Mucosa of gallbladder (tissue), 1 donor: ENCODE data around the gene SKA2. TPM values are rescaled to one million over a fixed set of nuclear protein-coding genes. Genes with fewer than 3 reads are reported as not detected.
"Not testable (repeated sequence)": the region's sequence is repeated elsewhere in the genome, so short reads cannot be mapped to it uniquely, and the experiment has no call there.

ENCODE experiments used
- DNase-seq: peaks from one replicate; pipeline ENCODE4 v3.0.0-alpha.2; 2020; ENCODE audit warnings: low spot score
- total RNA-seq: library from RNA; stranded (reverse); gene quantifications from one replicate; pipeline ENCODE4 v1.2.1, GENCODE V29; 2021
- donor health status: DM: no; HTN: no; CAD: no.

Gene SKA2
- 20.4 TPM for total RNA-seq

DNA sequence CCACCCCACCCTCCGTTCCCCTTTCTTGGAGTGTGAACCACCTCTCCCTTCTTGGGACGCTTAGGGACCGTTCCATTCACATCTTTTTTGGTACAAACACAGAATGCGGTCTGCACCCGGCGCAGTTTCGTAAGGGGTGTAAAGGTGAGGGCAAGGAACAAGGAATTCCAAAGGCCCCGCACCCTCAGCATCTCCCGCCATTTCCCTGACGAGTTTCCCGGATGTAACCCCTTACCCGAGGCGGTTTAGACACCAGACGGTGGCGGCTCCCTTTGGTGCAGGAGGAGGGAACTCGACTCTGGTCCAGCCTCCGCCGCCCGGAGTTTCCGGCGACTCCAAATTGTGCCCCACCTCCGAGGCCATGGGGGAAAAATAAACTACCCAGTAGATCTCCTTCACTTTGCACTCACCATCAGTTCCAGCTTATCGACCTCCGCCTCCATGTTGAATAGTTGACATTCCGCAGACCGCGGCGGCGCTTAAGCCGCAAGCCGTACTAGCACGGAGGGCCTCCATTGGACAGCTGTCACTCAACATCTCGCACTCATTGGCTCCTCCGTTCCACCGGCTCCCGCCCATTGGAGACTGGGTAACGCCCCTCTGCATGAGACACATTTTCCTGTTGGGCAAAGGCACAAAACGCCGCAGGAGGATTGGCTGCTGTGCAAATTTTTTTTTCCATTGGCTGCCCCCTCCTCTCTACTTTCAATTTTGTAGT is at the start of gene SKA2:
SKA2 (minus strand) TSS at position 466 of the 718 bp plus-strand sequence; CDS start at position 443, 23 bp downstream.
- DNase-seq, result peak; percentile 16

- DNase-seq, result no peak
Observed at GRCh38 chr17:59202320-59202719, 47.3 kb upstream of the SKA2 start.

DNA sequence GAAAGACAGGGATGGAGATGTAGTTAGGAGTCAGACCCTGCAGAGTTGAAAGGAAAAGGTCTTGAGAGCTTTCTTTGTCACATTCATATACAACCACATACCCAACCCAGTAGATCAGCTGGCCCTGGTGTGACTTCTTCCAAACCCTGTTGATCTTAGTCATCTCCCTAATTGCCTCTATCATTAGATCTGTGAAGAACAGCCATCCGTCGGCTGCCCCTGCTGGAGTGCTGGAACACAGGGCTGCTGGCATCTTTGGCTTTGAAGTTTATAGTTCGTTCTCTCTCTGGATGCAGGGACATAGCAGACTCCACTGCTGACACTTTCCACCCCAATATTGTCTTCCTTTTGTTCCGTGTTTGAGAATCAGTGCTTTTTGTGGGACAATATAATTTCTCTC is 44.4 kb upstream of the SKA2 start:
- DNase-seq, result no peak

DNA sequence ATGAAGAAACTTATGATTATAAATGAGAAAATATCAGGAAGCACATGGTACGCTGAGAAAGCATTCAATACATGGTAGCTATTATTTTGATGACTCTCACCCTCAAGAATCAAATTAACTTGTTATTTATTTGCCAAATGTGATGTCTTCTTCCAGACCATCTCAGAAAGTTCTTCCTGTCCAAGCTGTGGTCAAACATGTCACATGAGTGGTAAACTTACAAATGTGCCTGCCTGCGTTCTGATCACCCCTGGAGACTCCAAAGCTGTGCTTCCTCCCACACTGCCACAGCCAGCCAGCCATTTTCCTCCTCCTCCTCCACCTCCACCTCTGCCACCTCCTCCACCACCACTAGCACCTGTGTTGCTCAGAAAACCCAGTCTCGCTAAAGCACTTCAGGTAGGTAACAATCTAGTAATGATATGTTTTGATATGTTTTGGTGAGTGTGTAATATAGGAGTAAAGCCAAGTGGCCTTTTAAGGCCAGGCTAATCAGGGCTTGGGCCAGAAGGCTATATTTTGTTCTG is 38.4 kb upstream of the SKA2 start:
- DNase-seq, result no peak

DNA sequence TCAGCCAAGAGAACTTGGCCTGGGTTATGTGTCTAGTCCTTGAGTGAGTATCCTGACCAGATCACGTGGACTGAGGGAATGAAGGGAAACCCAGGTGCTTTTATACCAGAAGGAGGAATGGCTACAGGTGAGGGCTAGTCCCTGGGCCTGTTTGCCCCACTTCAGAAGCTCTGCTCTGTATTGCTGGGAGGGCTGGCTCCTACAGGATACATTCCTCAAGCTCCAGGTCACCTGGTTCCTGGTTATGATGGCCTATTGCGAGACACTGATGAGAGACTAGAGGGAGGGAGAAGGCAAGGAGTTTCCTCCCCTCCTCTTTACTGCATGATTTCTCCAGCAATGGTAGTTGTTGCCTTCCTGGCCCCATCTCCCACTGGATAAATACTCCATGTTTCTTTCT is 35.8 kb upstream of the SKA2 start:
- DNase-seq, result no peak

DNA sequence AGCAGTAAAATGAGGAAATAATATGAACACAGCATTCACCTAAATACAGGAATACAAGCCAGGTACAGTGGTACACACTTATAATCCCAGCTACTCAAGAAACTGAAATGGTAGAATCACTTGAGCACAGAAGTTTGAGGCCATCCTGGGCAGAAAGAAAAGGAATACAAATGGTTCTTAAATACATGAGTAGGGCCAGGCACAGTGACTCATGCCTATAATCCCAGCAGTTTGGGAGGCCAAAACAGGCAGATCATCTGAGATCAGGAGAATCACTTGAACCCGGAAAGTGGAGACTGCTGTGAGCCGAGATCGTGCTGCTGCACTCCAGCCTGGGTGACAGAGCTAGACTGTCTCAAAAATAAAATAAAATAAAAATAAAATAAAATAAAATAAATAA is 31.9 kb upstream of the SKA2 start:
- no peak for DNase-seq

DNA sequence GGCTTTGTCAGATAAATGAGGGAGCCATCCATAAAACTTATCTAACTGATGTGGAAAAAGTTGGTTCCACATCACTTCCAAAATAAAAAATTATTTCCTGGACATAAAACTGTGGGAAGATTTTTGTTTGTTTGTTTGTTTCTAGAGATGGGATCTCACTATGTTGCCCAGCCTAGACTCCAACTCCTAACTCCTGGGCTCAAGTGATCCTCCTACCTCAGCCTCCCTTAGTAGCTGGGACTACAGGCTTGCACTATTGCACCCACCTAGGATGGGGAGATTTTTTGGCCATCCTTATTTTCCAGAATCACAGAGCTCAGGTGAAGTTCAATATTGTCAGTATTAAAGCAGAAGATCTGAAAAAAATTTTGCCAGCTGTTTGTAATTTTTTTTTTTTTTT is 31.0 kb upstream of the SKA2 start:
- no peak for DNase-seq

DNA sequence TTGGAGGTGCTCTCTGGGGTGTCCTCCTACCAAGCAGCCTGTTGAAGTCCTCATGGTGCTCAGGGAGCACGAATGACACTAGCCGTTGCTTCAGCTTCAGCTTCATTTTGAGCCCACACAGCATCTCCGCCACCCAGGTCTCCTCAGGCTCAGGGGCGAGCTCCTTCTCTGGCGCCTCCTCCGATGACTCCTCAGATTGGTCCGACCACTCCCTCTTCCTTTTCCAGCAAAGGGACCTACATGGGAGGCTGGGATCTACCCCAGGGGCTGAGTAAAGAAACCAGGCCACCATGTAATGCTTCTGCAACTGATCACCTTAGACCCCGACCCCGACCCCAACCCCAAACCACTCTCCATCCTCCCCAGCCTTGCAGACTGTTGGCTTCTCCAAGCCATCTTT is 26.5 kb upstream of the SKA2 start:
- DNase-seq, result no peak

DNA sequence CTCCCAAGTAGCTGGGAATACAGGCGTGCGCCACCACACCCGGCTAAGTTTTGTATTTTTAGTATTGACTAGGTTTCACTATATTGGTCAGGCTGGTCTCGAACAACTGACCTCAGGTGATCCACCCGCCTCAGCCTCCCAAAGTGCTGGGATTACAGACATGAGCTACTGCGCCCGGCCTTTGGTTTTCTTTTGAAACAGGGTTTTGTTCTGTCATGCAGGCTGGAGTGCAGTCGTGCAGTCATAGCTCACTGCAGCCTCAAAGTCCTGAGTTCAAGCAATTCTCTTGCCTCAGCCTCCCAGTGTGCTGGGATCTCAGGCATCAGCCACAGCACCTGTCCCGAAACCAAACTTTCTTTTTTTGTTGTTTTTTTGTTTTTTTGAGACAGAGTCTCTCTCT is 25.6 kb upstream of the SKA2 start:
- no peak for DNase-seq

DNA sequence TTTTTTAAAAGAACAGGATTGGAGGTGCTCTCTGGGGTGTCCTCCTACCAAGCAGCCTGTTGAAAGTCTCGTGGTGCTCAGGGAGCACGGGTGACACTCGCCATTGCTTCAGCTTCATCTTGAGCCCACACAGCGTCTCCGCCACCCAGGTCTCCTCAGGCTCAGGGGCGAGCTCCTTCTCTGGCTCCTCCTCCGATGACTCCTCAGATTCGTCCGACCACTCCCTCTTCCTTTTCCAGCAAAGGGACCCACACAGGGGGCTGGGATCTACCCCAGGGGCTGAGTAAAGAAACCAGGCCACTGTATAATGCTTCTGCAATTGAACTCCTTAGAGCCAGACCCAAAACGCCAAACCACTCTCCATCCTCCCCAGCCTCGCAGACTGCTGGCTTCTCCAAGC is 24.6 kb upstream of the SKA2 start:
- DNase-seq, result not testable (repeated sequence)

DNA sequence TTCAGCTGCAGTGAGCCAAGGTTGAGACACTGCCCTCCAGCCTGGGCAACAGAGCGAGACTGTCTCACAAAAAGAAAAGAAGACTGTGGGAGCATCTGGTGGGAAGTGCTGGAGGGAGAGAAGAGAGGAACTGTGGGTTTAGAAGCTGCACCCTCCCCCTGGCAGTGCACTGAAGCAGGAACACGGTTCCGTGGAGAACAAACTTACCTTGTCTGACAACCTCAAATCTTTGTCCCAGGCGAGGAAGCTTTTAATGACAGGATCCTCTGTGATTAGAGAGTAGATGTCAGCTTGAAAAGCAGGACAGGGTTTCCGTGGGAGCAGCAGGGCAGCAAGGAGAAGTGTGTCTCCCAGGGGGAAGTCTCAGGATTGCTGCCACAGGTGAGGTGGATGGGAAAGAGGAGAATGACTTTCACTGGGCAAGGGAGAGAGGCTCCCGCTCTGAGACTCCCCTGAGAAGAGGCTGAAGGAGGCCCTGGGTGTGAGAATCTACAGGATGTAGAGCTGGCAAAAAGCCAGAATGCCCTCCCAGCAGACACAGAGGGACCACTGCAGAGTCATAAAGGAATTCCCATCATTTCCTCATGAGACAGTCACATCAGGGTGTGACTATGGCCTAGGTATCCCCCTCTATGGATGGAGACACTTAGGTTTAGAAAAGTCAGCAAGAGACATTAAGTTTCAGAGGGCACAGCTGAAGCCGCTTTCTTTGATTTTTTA is 23.4 kb upstream of the SKA2 start:
- no peak for DNase-seq

GRCh38 chr17:59175076-59175475 is 20.1 kb upstream of the SKA2 start:
- DNase-seq, result no peak

GRCh38 chr17:59174671-59175070 is 19.7 kb upstream of the SKA2 start:
- no peak for DNase-seq

DNA sequence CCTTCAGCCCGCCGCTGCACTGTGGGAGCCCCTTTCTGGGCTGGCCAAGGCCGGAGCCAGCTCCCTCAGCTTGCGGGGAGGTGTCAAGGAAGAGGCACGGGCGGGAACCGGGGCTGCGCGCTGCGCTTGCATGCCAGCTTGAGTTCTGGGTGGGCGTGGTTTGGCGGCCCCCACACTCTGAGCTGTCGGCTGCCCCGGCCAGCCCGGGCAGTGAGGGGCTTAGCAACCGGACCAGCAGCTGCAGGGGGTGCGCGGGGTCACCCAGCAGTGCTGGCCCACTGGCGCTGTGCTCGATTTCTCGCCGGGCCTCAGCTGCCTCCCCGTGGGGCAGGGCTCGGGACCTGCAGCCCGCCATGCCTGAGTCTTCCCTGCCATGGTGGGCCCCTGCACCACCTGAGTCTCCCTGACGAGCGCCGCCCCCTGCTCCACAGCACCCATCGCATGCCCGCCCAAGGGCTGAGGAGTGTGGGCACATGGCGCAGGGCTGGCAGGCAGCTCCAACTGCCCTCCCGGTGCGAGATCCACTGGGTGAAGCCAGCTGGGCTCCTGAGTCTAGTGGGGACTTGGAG is 17.5 kb upstream of the SKA2 start:
- DNase-seq, result no peak

DNA sequence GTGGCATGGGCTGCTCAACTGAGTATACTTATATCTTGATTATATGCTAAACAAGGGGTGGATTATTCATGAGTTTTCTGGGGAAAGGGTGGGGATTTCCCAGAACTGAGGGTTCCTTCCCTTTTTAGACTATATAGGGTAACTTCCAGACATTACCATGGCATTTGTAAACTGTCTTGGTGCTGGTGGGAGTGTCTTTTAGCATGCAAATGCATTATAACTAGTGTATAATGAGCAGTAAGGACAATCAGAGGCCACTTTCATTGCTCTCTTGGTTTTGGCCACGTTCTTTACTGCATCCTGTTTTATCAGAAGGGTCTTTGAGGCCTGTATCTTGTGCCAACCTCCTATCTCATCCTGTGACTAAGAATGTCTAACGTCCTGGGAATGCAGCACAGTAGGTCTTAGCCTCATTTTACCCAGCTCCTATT is 12.6 kb upstream of the SKA2 start:
- DNase-seq, result no peak

DNA sequence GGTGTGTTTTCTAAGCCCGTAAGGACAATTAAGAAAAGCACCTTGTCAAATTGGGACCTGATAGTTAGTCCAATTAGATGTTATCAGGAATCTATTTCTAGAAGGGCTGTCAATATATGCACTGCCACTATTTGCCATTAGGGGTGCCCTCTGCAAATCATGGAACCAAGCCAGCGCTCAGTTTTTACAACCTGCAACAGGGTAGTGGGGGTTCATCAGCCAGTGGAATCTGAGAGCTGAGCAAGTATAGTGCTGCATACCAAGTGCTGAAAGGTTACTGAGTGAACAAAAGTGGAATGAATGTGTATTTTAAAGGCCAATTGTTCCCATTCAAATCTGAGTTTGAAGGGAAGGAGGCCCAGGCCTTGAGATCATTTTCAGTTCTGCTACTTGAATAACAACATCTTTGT is 11.0 kb upstream of the SKA2 start:
- no peak for DNase-seq

DNA sequence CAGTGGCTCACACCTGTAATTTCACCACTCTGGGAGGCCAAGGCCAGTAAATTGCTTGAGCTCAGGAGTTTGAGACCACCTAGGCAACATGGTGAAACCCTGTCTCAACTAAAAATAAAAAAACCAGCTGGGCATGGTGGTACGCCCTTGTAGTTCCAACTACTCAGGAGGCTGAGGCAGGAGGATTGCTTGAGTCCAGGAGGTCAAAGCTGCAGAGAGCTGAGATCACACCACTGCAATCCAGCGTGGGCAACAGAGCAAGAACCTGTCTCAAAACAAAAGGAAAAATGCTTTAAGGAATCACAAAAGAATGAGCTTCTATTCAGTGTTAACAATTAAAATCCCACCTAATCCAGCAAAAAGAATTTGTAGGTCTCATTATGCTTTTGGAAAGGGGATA is 6.5 kb upstream of the SKA2 start:
- DNase-seq, result no peak

- DNase-seq, result no peak
Observed at GRCh38 chr17:59160157-59161025, 5.4 kb upstream of the SKA2 start.

DNA sequence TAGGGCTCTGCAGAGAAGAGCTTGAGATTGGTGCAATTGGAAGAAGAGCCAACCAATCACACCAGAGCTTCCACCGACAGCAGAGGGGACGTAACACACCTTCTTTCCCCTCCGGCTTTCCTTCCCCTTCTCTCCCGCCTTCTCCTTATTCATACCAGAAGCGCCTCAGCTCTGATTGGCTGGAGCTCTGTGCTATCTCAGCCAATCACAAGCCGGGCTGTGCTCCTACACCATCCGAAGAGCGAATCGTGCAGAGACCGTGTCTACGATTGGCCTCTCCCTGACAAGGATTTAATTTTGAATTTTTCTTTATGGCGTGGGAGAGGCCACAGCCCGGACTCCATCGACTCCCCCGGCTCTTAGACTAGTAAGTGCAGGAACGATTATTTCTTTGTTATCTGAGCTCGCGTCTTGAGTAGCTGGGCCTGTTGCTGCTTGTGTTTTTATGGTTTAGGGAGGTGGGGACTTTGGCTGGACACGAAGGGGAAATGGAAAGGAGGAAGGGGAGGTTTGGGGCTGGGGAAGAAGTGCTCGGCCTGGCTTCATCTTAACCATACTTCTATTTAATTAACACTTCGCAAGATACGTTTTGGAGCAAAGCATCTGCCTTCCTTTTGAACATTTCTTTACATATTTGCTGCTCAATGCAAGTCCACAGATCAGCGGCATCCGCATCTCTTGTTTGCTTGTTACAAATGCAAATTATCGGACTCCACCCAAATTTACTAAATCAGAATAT is 622 bp upstream of the SKA2 start, which contains the start of gene PRR11:
PRR11 (plus strand) TSS at position 308 of the 739 bp plus-strand sequence. CDS start 14,007 bp downstream, outside the sequence.
- peak; percentile 98 for DNase-seq

GRCh38 chr17:59154292-59154720 is 680 bp downstream of the SKA2 start:
- no peak for DNase-seq

DNA sequence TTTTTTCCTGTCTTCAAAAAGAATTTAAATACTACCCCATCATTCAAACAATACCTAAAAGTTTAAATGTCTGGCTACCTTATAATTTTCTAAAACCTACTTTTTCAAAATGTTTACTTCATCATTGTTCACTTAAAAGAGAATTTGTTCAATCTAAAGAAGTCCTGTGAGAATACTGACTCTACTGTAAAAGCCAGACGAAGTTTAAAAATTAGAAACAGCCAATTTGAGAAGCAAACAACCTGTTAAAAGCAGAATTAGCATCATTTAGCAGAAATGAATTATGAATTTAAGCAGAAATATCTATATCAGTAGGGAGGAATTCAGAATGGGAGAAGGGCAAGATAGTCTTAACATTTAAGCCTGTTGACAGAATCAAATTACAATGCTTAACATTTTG is 2.1 kb downstream of the SKA2 start:
- no peak for DNase-seq
